Sigmoid colon (tissue), 7 donors: Measurements from ENCODE around the gene NR1D2. TPM values are rescaled to one million over a fixed set of nuclear protein-coding genes. Genes with fewer than 3 reads are reported as not detected.

Experiments
- DNase-seq: peaks from one replicate; pipeline ENCODE4 v3.0.0-alpha.2; 2019
- H3K27ac ChIP-seq, 4 donors: fragments of 200-600 bp; sonication (generic); one replicate each; pipeline ENCODE4 v1.5.1; 2016 to 2019; ENCODE audit warnings: mild to moderate bottlenecking in 1 of 4
- H3K27me3 ChIP-seq, 3 donors: fragments of 200-600 bp; sonication (generic); one replicate each; pipeline ENCODE4 v1.5.1; 2019; ENCODE audit warnings: mild to moderate bottlenecking in 1 of 3
- H3K36me3 ChIP-seq, 4 donors: fragments of 200-600 bp; sonication (generic); one replicate each; pipeline ENCODE4 v1.5.1; 2016 to 2019
- H3K4me1 ChIP-seq, 4 donors: fragments of 200-600 bp; sonication (generic); one replicate each; pipeline ENCODE4 v1.5.1; 2017 to 2019
- H3K4me3 ChIP-seq, 4 donors: fragments of 200-600 bp; sonication (generic); one replicate each; pipeline ENCODE4 v1.5.1; 2017 to 2019; ENCODE audit warnings: mild to moderate bottlenecking in 2 of 4, moderate library complexity in 1 of 4
- H3K9me3 ChIP-seq, 4 donors: fragments of 200-600 bp in 3 of 4; sonication (generic) in 3 of 4; one replicate each; pipeline versions ENCODE4 v1.5.1 to v1.6.1; 2013 to 2019
- EP300 ChIP-seq, 4 donors: sonication (generic); formaldehyde crosslinking; IDR thresholded peaks; one replicate each; pipeline ENCODE4 v1.6.1; 2017; ENCODE audit warnings: antibody characterized with exemption in 4 of 4
- POLR2A ChIP-seq, 2 donors: fragments of 450-650 bp; IDR thresholded peaks; one replicate each; pipeline ENCODE4 v1.6.1; 2016; ENCODE audit warnings: antibody characterized with exemption in 2 of 2, mild to moderate bottlenecking in 2 of 2, moderate library complexity in 2 of 2
- POLR2AphosphoS5 ChIP-seq, 4 donors: sonication (generic); formaldehyde crosslinking; IDR thresholded peaks; one replicate each; pipeline ENCODE4 v1.6.1; 2017; ENCODE audit warnings: antibody characterized with exemption in 4 of 4
- WGBS, 2 donors: extraction: QIAGEN DNeasy Blood & Tissue Kit; methylation state at CpG; one replicate each; pipeline ENCODE4 v1.1.7; 2013; 5-methylcytosine and 5-hydroxymethylcytosine counted together
- intact Hi-C: fragments of 100-400 bp; cut with DNase I; formaldehyde crosslinking; loops from one replicate; pipeline ENCODE4 v1.15.1; 2023
- polyA plus RNA-seq, 3 donors: library from polyadenylated mRNA; stranded (reverse); fragments of 200-250 nt; gene quantifications; one replicate each; pipeline ENCODE4 v1.2.3, GENCODE V29; 2013
- total RNA-seq, 4 donors: library from RNA; depleted of rRNA; stranded (reverse); fragments of >200 nt; gene quantifications; one replicate each; pipeline ENCODE4 v1.1.0, GENCODE V29; 2016
- TF ChIP-seq, protein P1 (sequence below), 4 experiments: fragments of 450-650 bp in 3 of 4; fragments of 200-600 bp in 1 of 4; IDR thresholded peaks; one replicate each; pipeline ENCODE4 v1.5.1; 2016 to 2019; ENCODE audit warnings: antibody characterized with exemption in 4 of 4, mild to moderate bottlenecking in 3 of 4, moderate library complexity in 2 of 4
- donor health status: healthy with polysubstance abuse.
- donor health status: Bipolar disorder and iron deficiency.
- donor health status: healthy.

The NR1D2 gene
- total and polyA plus RNA-seq, 7 donors = 7.7 to 63.7 (median 43.8) TPM

DNA sequence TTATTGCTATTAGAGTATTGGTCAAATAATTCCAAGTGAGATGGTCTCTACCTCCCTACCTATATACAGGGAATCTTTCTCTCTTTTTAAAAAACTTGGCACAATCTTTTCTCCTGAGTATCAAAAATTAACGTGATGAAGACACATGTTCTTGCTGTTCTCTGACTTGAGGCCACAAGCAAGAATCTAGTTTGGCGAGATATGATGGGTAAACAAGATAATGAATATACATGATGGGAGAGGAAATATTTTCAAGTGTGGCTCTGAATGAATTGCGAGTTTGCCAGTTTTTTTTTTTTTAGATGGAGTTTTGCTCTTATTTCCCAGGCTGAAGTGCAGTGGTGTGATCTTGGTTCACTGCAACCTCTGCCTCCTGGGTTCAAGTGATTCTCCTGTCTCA lies 11.6 kb downstream of the NR1D2 start:
- Histone ChIP-seq H3K27me3 (no peaks in the 10 kb centered on the region), H3K9me3 (no peaks in the 10 kb centered on the region), H3K27ac (no peak overlapping the region), H3K4me3 (no peak overlapping the region), H3K36me3 (peaks cover 0 to 45% (median 5%) of the 10 kb centered on the region in 4 donors), H3K4me1 (peaks cover 0 to 62% (median 47%) of the 10 kb centered on the region in 4 donors)
- no peak for DNase-seq
- intact Hi-C loops = no loop called here
- WGBS, 2 donors = 93% methylated on average over 3 of the region's 3 CpGs
- TF ChIP-seq, protein P1, sequence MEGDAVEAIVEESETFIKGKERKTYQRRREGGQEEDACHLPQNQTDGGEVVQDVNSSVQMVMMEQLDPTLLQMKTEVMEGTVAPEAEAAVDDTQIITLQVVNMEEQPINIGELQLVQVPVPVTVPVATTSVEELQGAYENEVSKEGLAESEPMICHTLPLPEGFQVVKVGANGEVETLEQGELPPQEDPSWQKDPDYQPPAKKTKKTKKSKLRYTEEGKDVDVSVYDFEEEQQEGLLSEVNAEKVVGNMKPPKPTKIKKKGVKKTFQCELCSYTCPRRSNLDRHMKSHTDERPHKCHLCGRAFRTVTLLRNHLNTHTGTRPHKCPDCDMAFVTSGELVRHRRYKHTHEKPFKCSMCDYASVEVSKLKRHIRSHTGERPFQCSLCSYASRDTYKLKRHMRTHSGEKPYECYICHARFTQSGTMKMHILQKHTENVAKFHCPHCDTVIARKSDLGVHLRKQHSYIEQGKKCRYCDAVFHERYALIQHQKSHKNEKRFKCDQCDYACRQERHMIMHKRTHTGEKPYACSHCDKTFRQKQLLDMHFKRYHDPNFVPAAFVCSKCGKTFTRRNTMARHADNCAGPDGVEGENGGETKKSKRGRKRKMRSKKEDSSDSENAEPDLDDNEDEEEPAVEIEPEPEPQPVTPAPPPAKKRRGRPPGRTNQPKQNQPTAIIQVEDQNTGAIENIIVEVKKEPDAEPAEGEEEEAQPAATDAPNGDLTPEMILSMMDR (IDR thresholded peaks at IDR 0.05) = no peak
- TF ChIP-seq EP300 (IDR thresholded peaks at IDR 0.05) (no peak), POLR2AphosphoS5 (IDR thresholded peaks at IDR 0.05) (no peak), POLR2A (IDR thresholded peaks at IDR 0.05) (no peak)

DNA sequence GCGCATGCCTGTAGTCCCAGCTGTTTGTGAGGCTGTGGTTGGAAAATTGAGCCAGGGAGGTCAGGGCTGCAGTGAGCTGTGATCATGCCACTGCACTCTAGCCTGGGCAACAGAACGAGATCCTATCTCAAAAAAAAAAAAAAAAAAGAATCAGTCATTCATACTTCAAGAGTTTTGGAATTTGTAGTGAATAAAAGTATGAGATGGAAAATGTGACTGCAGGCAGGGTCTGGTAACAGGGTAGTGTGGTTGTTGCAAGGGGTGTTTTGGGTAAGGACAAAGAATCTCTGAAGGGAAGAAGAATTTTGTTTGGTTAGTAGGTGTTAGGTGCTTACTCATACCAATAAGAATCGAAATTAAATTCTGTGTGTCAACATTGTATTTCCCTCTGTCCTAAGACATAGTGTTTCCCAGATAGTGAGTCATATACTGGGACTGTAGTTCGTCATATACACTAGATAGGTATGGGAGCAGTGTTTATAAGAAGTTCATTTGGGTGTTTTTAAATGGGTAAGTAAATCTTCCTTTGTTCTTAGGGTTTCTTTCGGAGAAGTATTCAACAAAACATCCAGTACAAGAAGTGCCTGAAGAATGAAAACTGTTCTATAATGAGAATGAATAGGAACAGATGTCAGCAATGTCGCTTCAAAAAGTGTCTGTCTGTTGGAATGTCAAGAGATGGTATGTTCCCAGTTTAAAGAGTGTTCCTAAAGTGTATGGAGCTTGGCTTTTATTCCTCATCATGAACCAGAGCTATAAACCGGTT lies 14.2 kb downstream of the NR1D2 start:
- WGBS, 2 donors = 56 to 76% methylated on average over 7 of the region's 7 CpGs
- H3K36me3 ChIP-seq = peaks cover 0 to 70% (median 9%) of the 10 kb centered on the region in 4 donors
- TF ChIP-seq POLR2AphosphoS5 (IDR thresholded peaks at IDR 0.05) = peak in 3 of 4 donors; percentile 45 to 68 (median 46)
- TF ChIP-seq, protein P1 (IDR thresholded peaks at IDR 0.05) = no peak
- peak in 2 of 4 donors; percentile 20 to 68 for TF ChIP-seq EP300 (IDR thresholded peaks at IDR 0.05)
- no peak for TF ChIP-seq POLR2A (IDR thresholded peaks at IDR 0.05)
- H3K27ac ChIP-seq = peak overlapping the region; percentile 36 to 70 (median 64)
- H3K4me1 ChIP-seq = peaks cover 0 to 45% (median 32%) of the 10 kb centered on the region in 4 donors
- DNase-seq = no peak
- no peaks in the 10 kb centered on the region for H3K27me3 ChIP-seq
- no peak overlapping the region for H3K4me3 ChIP-seq
- intact Hi-C loops = no loop called here
- no peaks in the 10 kb centered on the region for H3K9me3 ChIP-seq

DNA sequence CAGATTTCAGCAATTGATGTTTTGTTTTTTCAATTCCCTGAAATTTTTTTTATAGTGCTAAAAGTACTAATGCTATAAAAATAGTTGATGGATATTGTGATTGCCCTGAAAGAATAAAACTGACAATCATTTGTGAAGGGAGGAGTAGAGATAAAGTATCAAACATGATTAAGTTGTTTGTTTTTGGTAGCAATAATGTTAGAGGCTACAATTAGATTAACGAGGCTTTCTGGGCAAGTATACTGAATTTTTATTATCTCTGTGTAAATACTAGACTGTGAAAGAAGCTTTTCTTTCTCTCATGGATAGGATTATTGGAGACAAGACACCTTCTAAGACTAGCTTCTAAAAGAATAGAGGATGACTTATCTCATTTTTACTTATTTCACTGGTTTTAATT lies 15.6 kb downstream of the NR1D2 start:
- Histone ChIP-seq H3K27me3 (no peaks in the 10 kb centered on the region), H3K9me3 (no peaks in the 10 kb centered on the region), H3K36me3 (peaks cover 0 to 72% (median 7%) of the 10 kb centered on the region in 4 donors), H3K27ac (peak overlapping the region in 3 of 4 donors; percentile 62 to 70 (median 66)), H3K4me1 (peaks cover 0 to 50% (median 33%) of the 10 kb centered on the region in 4 donors), H3K4me3 (no peak overlapping the region)
- WGBS, 2 donors = 16 to 57% methylated on average over 1 of the region's 1 CpG
- intact Hi-C loops = no loop called here
- TF ChIP-seq POLR2AphosphoS5 (IDR thresholded peaks at IDR 0.05) (no peak), POLR2A (IDR thresholded peaks at IDR 0.05) (no peak), EP300 (IDR thresholded peaks at IDR 0.05) (no peak)
- TF ChIP-seq, protein P1 (IDR thresholded peaks at IDR 0.05) = no peak
- no peak for DNase-seq

DNA sequence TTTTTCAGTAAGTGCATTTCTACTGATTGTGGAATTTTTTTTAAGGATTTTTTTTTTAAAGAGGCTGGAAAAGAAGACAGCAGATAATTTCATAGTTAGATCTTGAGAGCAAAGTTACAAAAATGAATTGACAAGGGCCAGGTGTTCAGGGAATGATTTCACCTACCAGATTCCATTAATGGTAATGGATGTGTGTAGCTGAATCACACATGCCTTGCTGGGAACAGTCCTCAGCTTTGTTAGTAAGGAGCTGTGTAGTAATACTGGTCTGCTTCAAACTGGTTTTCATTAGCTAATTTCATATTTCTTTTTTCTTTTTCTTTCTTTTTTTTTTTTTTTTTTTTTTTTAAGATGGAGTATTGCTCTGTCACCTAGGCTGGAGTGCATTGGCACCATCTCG lies 16.0 kb downstream of the NR1D2 start:
- TF ChIP-seq POLR2AphosphoS5 (IDR thresholded peaks at IDR 0.05) = no peak
- TF ChIP-seq, protein P1 (IDR thresholded peaks at IDR 0.05) = no peak
- H3K27ac ChIP-seq = peak overlapping the region in 3 of 4 donors; percentile 62 to 70 (median 66)
- H3K4me3 ChIP-seq = no peak overlapping the region
- intact Hi-C loops = no loop called here
- no peak for DNase-seq
- H3K9me3 ChIP-seq = no peaks in the 10 kb centered on the region
- H3K27me3 ChIP-seq = no peaks in the 10 kb centered on the region
- H3K36me3 ChIP-seq = peaks cover 0 to 72% (median 8%) of the 10 kb centered on the region in 4 donors
- 100% methylated on average over 1 of the region's 1 CpG for WGBS, 2 donors
- H3K4me1 ChIP-seq = peaks cover 0 to 55% (median 37%) of the 10 kb centered on the region in 4 donors
